Stimulated activated CD4-positive, alpha-beta T cell treated with anti-CD3 and anti-CD28 coated beads, Interleukin-1b, Interleukin-23, amount 100 ng/mL, for 24 hours (primary cell): ENCODE data around the gene PCDHA1.

Experiments used
- DNase-seq, 4 experiments: peaks; one replicate each; pipeline ENCODE4 v3.0.0-alpha.2; 2020; ENCODE audit warnings: low read depth in 4 of 4, low spot score in 1 of 4

The PCDHA1 gene

GRCh38 chr5:141040093-141040770 lies 254.3 kb downstream of the PCDHA1 start:
- DNase-seq, result no peak

GRCh38 chr5:141040771-141041426 lies 255.0 kb downstream of the PCDHA1 start:
- peak; percentile 12 to 59 (median 42) for DNase-seq

- no peak for DNase-seq
Measured at GRCh38 chr5:141041427-141041785, 255.5 kb downstream of the PCDHA1 start.

- no peak for DNase-seq
Measured at GRCh38 chr5:141042555-141042954, 256.6 kb downstream of the PCDHA1 start.

GRCh38 chr5:141050622-141051520 lies 264.9 kb downstream of the PCDHA1 start, which contains the start of gene PCDHB1:
TSS of gene PCDHB1 (plus strand) at chr5:141051374. CDS start at chr5:141051471, 97 bp downstream.
- no peak for DNase-seq

- DNase-seq, result no peak
Measured at GRCh38 chr5:141051521-141051866, 265.6 kb downstream of the PCDHA1 start.
